DND-41 (cell line): Measurements from ENCODE around the gene UBLCP1.

Experiments
- EZH2 ChIP-seq: IDR thresholded peaks from 3 replicates; pipeline ENCODE4 v1.6.1; 2012; ENCODE audit warnings: borderline replicate concordance, low read depth, mild to moderate bottlenecking, moderate library complexity, low read length, inconsistent platforms; ENCODE audit not compliant: severe bottlenecking
- TF ChIP-seq, protein P1 (sequence below): IDR thresholded peaks from 2 replicates; pipeline ENCODE4 v1.5.1; 2012; ENCODE audit warnings: borderline replicate concordance, low read length, moderate library complexity, mild to moderate bottlenecking; ENCODE audit not compliant: poor library complexity, severe bottlenecking; ENCODE audit errors: extremely low read depth

- TF ChIP-seq, protein P1, sequence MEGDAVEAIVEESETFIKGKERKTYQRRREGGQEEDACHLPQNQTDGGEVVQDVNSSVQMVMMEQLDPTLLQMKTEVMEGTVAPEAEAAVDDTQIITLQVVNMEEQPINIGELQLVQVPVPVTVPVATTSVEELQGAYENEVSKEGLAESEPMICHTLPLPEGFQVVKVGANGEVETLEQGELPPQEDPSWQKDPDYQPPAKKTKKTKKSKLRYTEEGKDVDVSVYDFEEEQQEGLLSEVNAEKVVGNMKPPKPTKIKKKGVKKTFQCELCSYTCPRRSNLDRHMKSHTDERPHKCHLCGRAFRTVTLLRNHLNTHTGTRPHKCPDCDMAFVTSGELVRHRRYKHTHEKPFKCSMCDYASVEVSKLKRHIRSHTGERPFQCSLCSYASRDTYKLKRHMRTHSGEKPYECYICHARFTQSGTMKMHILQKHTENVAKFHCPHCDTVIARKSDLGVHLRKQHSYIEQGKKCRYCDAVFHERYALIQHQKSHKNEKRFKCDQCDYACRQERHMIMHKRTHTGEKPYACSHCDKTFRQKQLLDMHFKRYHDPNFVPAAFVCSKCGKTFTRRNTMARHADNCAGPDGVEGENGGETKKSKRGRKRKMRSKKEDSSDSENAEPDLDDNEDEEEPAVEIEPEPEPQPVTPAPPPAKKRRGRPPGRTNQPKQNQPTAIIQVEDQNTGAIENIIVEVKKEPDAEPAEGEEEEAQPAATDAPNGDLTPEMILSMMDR, result no peak
- TF ChIP-seq EZH2, result no peak
Observed at GRCh38 chr5:159262472-159262858, 625 bp upstream of the UBLCP1 start.
